Measurements from ENCODE around the gene CD247. TPM values are rescaled to one million over a fixed set of nuclear protein-coding genes. Genes with fewer than 3 reads are reported as not detected.

The CD247 gene
- total RNA-seq, 3 donors from 2014 or later (not counting 1 experiment from before 2014, with no cell fraction given): 1,027 to 1,374 (median 1,309) TPM

GRCh38 chr1:167429612-167430011 is 88.7 kb downstream of the CD247 start:
- Mint-ChIP-seq H3K27ac (peak overlapping the region; percentile 91 to 100), H3K36me3 (peaks cover 17% of the 10 kb centered on the region), H3K27me3 (ENCODE audit: low read depth in 2 of 2) (no peaks in the 10 kb centered on the region), H3K4me1 (peaks cover 85 to 89% of the 10 kb centered on the region in 2 donors), H3K9me3 (no peaks in the 10 kb centered on the region), H3K4me3 (peak overlapping the region; percentile 85)
- Histone ChIP-seq H3K36me3 (ENCODE audit: control insufficient read depth, insufficient read depth, low read length) (peaks cover 57% of the 10 kb centered on the region), H3K9me3 (ENCODE audit: control insufficient read depth, insufficient read depth, low read length) (no peaks in the 10 kb centered on the region), H3K27me3 (ENCODE audit: control insufficient read depth, insufficient read depth, low read length) (no peaks in the 10 kb centered on the region), H3K4me1 (ENCODE audit: control insufficient read depth, insufficient read depth, low read length) (peaks cover 78% of the 10 kb centered on the region), H3K4me3 (ENCODE audit: low read length) (no peak overlapping the region), H3K27ac (ENCODE audit: low read length) (peak overlapping the region; percentile 98)
- ATAC-seq (peak in 1 of 3 donors; percentile 2), DNase-seq (peak in 1 of 2 donors; percentile 19)
- 50% methylated on average over 2 of the region's 2 CpGs for WGBS (ENCODE audit: insufficient coverage)
- no peak for TF ChIP-seq CTCF (IDR thresholded peaks at IDR 0.05)
- intact Hi-C loops (cut with micrococcal nuclease): loop anchor here (1.0 to 2.0 kb wide), 2 partner anchors 60 to 207 kb away; no protein-coding TSS in a partner anchor

GRCh38 chr1:167428395-167428794 is 89.9 kb downstream of the CD247 start:
- peak overlapping the region; percentile 98 for H3K27ac ChIP-seq (ENCODE audit: low read length)
- peak; percentile 35 to 59 (median 58) for ATAC-seq
- H3K27me3 Mint-ChIP-seq (ENCODE audit: low read depth in 2 of 2): no peaks in the 10 kb centered on the region
- H3K36me3 ChIP-seq (ENCODE audit: control insufficient read depth, insufficient read depth, low read length): peaks cover 45% of the 10 kb centered on the region
- no peaks in the 10 kb centered on the region for H3K9me3 Mint-ChIP-seq
- H3K4me1 ChIP-seq (ENCODE audit: control insufficient read depth, insufficient read depth, low read length): peaks cover 66% of the 10 kb centered on the region
- no peak for TF ChIP-seq CTCF (IDR thresholded peaks at IDR 0.05)
- peak; percentile 46 to 58 for DNase-seq
- H3K4me3 ChIP-seq (ENCODE audit: low read length): no peak overlapping the region
- H3K9me3 ChIP-seq (ENCODE audit: control insufficient read depth, insufficient read depth, low read length): no peaks in the 10 kb centered on the region
- peaks cover 82% of the 10 kb centered on the region in 2 donors for H3K4me1 Mint-ChIP-seq
- H3K36me3 Mint-ChIP-seq: peaks cover 12% of the 10 kb centered on the region
- 42% methylated on average over 2 of the region's 2 CpGs for WGBS (ENCODE audit: insufficient coverage)
- H3K27me3 ChIP-seq (ENCODE audit: control insufficient read depth, insufficient read depth, low read length): no peaks in the 10 kb centered on the region
- intact Hi-C loops (cut with micrococcal nuclease): loop anchor here (1.0 kb wide), 3 partner anchors 8 to 90 kb away; partner anchors contain the start of gene CD247
- peak overlapping the region; percentile 91 to 100 for H3K27ac Mint-ChIP-seq
- peak overlapping the region; percentile 85 for H3K4me3 Mint-ChIP-seq

- no peaks in the 10 kb centered on the region for H3K27me3 ChIP-seq (ENCODE audit: control insufficient read depth, insufficient read depth, low read length)
- H3K36me3 ChIP-seq (ENCODE audit: control insufficient read depth, insufficient read depth, low read length): peaks cover 39% of the 10 kb centered on the region
- H3K27ac ChIP-seq (ENCODE audit: low read length): peak overlapping the region; percentile 98
- WGBS (ENCODE audit: insufficient coverage): 72% methylated on average over 3 of the region's 5 CpGs
- TF ChIP-seq CTCF (IDR thresholded peaks at IDR 0.05): no peak
- DNase-seq (no peak), ATAC-seq (no peak)
- Mint-ChIP-seq H3K36me3 (peaks cover 10% of the 10 kb centered on the region), H3K27me3 (ENCODE audit: low read depth in 2 of 2) (no peaks in the 10 kb centered on the region), H3K4me1 (peaks cover 76 to 82% of the 10 kb centered on the region in 2 donors), H3K9me3 (no peaks in the 10 kb centered on the region), H3K4me3 (peak overlapping the region; percentile 85), H3K27ac (peak overlapping the region; percentile 91 to 100)
- intact Hi-C loops (cut with micrococcal nuclease): loop anchor here (1.0 to 2.0 kb wide), 4 partner anchors 8 to 90 kb away; partner anchors contain the start of gene CD247
- peaks cover 60% of the 10 kb centered on the region for H3K4me1 ChIP-seq (ENCODE audit: control insufficient read depth, insufficient read depth, low read length)
- H3K4me3 ChIP-seq (ENCODE audit: low read length): no peak overlapping the region
- H3K9me3 ChIP-seq (ENCODE audit: control insufficient read depth, insufficient read depth, low read length): no peaks in the 10 kb centered on the region
Measured at GRCh38 chr1:167427848-167428247, 90.5 kb downstream of the CD247 start.

- peaks cover 69 to 79% of the 10 kb centered on the region in 2 donors for H3K4me1 Mint-ChIP-seq
- Histone ChIP-seq H3K27me3 (ENCODE audit: control insufficient read depth, insufficient read depth, low read length) (no peaks in the 10 kb centered on the region), H3K27ac (ENCODE audit: low read length) (peak overlapping the region; percentile 98), H3K9me3 (ENCODE audit: control insufficient read depth, insufficient read depth, low read length) (no peaks in the 10 kb centered on the region), H3K4me3 (ENCODE audit: low read length) (no peak overlapping the region), H3K36me3 (ENCODE audit: control insufficient read depth, insufficient read depth, low read length) (peaks cover 28% of the 10 kb centered on the region), H3K4me1 (ENCODE audit: control insufficient read depth, insufficient read depth, low read length) (peaks cover 49% of the 10 kb centered on the region)
- H3K27ac Mint-ChIP-seq: peak overlapping the region; percentile 91 to 100
- WGBS (ENCODE audit: insufficient coverage): 87% methylated on average over 4 of the region's 4 CpGs
- DNase-seq (no peak), ATAC-seq (no peak)
- peak overlapping the region; percentile 52 for H3K4me3 Mint-ChIP-seq
- peaks cover 10% of the 10 kb centered on the region for H3K36me3 Mint-ChIP-seq
- H3K9me3 Mint-ChIP-seq: no peaks in the 10 kb centered on the region
- TF ChIP-seq CTCF (IDR thresholded peaks at IDR 0.05): no peak
- H3K27me3 Mint-ChIP-seq (ENCODE audit: low read depth in 2 of 2): no peaks in the 10 kb centered on the region
- intact Hi-C loops (cut with micrococcal nuclease): loop anchor here (2.0 kb wide), 1 partner anchor 22 kb away; no protein-coding TSS in a partner anchor
Measured at GRCh38 chr1:167426716-167427115, 91.6 kb downstream of the CD247 start.
